Stimulated activated CD4-positive, alpha-beta T cell treated with anti-CD3 and anti-CD28 coated beads, Interleukin-4, amount 100 ng/mL, for 48 hours (primary cell): Measurements from ENCODE around the gene GPR132.
"Not testable (repeated sequence)": the region's sequence is repeated elsewhere in the genome, so short reads cannot be mapped to it uniquely, and the experiment has no call there.

Experiments
- DNase-seq, 2 donors: peaks; one replicate each; pipeline ENCODE4 v3.0.0-alpha.2; 2020; ENCODE audit warnings: low read depth in 2 of 2

GPR132 gene

DNA sequence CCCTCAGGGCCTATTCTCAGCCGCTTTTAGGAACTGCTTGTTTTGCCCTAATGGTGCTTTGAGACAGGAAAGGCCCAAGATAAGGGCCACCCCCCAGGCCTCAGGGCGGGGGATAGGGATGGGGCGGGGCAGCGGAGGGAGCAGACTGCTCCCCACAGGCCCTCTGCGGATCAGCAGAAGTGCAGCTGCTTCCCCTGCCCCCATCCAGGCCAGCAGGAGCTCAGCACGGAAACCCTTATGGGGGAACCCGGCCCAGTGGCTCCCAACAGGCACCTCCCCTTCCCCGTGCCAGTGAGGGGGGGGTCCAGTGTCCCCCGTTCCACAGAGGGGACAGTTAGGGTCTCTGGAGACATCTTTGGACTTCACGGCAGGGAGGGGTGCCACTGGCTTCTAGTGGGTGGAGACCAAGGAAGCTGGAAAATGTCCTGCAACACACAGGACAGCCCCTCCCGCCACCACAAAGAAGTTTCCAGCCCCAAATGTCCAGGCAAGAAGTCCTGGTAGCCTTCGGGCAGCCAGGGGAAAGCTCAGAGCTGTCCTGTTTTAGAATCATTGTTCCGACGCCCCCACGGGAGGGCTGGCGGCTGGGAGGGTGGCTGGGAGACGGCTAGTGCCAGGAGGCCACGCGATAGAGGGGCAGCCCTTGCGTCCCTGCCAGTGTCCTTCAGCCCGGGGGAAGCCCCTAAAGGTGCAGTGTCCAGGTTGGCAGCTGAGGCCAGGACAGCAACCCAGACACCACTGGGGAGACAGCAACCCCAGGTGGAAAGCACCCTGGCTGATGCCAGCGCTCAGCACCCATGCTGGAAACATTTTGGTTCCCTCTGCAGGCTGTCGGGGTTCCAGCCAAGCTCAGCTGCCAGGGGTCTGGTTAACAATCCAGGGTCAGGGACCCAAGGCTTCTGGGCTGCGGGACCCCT, 10.4 kb upstream of the GPR132 start:
- no peak for DNase-seq

DNA sequence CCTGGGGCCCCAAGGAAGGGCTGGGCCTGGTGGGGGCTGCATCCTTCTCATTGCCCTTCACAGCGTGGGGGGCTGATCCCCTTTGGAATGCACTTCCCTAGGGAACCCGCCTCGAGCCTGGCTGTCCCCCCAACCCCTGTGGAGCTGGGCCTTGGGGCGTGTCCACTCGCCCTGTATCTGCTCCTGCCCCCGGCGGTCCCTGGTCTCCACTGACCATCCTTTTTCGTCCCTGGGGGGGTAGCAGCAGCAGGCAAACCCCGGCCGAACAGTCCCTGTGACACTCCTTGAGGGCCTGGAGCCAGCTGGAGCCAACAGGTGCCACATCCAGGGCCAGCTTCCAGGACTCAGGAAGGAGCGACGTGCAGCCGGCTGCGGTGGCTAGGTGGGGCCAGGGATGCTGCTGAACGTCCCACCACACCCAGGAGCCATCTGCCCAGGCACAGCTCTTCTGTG, 9.4 kb upstream of the GPR132 start:
- DNase-seq = no peak

GRCh38 chr14:105073720-105074600, 8.7 kb upstream of the GPR132 start:
- no peak for DNase-seq

GRCh38 chr14:105072892-105073719, 7.9 kb upstream of the GPR132 start:
- no peak for DNase-seq

DNA sequence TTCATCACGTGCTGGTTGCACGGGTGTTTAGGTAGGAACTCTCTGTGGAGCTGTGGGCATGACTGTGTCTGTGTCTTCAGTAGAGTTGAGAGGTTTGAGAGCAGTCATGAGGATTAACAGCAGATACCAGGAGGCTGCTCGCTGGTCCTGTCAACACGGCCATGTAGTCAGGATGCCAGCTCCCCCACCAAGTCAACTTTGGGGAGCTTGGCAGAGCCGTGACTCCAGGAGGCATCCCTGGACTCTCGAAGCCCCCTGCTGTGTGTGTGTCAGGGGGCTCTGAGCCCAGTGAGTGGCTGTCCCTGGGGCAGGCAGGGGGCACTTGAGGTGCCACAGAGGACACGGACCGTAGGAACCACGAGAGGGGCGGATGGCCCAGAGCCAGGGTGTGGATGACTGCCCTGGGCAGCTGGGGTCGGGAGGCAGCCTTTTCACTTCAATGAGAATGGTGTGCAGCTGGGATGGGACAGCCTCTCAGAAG, 7.2 kb upstream of the GPR132 start:
- DNase-seq = no peak

DNA sequence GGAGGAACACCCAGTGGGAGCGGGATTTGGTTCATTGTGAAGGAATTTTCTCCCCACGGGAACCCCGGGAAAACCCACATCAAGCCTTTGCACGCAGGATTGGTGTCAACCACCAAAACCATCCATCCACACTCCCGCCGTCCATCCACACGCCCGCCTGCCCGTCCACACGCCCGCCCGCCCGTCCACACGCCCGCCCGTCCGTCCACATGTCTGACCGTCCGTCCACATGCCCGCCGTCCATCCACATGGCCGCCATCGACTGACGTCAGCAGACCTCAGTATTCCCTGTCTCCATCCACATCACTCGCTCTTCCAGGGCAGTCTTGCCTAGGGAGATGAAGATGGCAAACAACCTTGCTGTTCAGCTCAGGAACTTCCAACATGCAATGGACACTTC, 6.7 kb upstream of the GPR132 start:
- no peak for DNase-seq

DNA sequence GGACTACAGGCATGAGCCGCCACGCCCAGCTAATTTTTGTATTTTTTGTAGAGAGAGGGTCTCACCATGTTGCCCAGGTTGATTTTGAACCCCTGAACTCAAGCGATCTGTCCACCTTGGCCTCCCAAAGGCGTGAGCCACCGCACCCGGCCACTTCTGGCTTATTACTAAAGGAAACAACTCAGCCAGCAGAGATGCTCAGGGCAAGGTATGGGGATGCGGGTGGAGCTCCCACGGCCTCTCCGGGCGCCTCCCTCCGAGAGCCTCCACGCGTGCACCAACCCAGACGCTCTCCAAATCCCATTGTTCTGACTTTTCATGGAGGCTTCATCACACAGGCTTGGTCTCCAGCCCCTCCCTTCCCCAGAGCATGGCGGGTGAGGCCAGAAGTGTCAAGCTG, 6.1 kb upstream of the GPR132 start:
- DNase-seq = no peak

DNA sequence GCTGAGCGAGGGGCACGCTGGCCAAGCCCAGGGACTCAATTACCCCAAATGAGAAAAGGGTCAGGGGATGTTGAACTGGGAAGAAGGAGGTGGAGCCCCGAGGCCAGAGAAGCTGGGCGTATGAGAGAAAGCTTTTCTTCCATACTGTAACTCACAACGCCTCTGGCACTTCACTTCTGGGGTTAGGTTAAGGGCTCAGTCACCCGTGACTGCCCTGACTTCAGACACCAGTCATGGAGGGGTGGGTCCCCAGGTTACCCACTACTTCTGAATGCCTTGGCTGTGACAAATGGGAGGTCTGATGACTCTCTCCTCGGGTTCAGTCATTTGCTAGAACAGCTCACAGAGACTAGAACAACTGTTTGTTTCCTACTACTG, 5.5 kb upstream of the GPR132 start:
- no peak for DNase-seq

DNA sequence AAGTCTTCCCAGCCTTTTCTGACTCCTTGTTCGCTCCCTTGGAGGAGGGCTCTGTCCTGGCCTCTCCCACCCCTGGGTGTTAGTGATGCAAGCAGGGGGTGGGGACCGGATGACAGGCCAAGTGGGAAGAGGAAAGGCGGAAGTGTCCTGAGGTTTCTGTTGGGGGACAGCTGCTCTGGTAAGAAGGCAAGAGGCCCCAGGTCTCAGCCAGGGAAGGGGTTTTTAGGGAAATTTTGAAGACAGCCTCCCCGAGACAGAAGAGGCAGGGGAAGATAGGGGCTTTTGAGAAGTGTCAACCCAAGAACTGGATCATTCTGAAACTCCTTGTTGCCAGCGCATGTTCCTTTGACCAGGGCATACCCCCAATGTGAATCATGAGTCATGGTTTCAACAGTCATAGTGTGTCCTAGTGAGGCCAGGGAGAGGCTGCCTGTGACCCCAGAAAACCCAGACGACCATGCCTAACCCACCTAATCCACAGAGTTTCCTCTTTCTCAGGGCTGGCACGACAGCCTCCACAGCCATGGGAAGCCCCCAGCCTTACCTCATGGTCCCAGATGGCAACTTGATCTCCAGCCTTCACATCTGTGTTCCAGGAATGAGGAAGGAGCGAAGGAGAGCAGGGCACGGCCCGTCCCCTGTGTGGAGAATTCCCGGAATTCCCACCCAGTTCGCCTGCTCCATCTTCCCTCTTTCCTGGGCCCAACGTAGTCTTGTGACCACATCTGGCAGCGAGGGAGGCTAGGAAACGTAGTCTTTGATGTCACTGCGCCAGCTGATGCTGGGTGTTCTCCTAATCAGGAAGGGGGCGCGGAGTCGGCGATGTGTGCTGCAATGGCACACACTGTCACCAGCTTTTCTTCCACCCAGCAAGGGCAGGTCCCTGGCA, 4.9 kb upstream of the GPR132 start:
- DNase-seq = no peak

DNA sequence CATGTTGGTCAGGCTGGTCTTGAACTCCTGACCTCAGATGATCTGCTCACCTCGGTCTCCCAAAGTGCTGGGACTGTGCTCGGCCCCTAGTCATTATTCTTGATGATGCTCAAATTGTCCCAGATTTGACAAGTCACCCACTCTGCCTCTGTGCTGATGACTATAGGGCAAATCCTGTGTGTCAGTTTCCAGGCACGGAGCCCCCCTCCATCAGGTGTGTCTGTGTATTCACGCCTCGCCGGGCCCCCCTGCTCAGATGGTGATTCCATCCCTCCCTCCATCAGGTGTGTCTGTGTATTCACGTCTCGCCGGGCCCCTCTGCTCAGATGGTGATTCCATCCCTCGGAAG, 4.3 kb upstream of the GPR132 start:
- DNase-seq = no peak

DNA sequence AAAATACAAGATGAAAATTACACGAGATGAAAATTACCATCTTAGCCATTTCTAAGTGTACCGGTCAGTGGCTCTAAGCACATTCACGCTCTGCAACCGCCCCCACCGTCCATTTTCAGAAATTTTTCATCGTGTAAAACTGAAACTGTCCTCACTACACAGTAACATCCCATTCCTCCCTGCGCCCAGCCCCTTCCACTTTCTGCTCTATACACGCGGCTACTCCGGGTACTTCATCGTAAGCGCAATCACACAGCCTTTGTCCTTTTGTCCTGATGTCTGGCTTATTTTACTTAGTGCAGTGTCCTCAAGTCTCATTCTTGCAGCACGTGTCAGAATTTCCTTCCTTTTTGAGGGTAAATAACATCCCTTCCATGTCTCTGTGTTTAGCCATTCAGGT, 3.6 kb upstream of the GPR132 start:
- DNase-seq = no peak

DNA sequence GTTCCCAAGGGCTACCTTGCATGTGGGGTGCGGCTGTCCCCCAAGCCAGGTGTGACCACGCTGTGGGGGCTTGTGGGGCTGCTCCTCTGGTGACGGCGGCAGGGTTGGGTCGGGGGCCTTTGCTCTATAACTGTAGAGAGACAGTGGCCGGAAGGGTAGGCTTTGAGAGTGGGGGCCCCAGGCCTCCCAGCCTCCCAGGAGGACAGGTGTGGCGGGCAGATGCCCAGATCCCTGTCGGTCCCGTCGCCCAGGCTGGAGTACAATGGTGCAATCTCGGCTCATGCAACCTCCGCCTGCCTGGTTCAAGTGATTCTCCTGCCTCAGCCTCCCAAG, 2.7 kb upstream of the GPR132 start:
- DNase-seq = no peak

GRCh38 chr14:105067140-105067968, 2.1 kb upstream of the GPR132 start:
- peak; percentile 57 to 73 for DNase-seq

DNA sequence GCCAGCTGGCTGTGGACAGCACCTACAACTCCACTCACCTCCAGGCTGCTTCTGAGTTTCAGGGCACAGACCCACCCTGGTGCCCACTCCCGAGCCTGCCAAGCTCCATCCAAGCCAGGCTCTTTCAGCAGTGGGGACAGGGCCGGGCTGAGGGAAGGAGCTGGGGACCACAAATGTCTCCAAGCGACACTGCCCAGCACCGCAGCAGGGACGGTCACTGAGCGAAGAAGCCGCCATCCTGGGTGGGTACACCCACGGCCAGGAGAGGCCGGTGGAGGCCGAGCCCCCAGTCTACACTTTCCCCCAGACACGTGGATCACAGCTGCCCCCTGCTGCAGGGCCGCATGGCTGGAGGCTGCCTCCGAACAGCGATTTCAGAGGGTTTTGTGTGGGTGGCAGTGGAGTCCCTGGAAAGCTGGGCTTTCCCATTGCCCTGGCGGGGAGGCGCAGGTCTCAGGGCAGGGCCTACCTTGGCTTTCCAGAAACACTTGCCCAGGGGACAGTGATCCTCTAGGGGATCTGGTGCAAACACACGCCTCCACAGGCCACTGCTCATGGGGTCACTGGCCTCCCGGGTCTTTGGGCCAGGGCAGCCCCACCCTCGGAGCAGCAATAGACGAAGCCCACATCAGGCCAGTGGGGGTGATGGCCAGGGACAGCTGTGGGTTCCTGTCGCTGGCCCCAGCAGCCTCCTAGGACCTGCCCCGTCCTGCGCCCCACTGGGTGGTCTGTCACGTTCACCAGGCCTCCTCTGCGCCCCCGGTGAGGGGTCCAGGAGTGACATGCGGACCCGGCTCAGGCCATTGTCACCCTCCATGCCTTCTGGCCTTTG, 1.2 kb upstream of the GPR132 start:
- DNase-seq = no peak

GRCh38 chr14:105064721-105065143, 498 bp downstream of the GPR132 start:
- DNase-seq = no peak

- no peak for DNase-seq
Observed at GRCh38 chr14:105064001-105064400, 1.2 kb downstream of the GPR132 start.

DNA sequence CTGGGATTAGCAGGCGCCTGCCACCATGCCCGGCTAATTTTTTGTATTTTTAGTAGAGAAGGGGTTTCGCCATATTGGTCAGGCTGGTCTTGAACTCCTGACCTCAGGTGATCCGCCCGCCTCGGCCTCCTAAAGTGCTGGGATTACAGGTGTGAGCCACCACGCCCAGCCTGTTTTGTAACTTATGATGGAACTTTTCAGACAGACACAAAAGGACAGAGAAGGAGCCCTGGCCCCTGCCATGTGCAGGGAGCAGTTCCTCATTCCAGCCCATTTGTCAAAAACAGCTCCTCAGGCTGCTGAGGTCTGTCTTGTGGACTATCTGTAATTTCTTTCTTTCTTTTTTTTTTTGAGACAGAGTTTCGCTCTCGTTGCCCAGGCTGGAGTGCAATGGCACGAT, 1.7 kb downstream of the GPR132 start:
- not testable (repeated sequence) for DNase-seq

DNA sequence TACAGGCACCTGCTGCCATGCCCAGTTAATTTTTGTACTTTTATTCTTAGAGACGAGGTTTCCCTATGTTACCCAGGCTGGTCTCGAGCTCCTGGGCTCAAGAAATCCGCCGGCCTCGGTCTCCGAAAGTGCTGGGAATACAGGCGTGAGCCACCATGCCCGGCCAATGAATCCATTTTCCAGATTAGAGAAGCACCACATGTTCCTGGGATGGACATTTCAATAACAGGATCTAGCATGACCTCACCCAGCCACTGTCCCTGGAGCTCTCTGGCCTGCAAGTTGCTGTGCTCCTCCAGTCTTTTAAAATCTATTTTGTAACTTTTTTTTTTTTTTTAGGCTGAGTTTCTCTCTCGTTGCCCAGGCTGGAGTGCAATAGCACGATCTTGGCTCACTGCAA, 2.2 kb downstream of the GPR132 start:
- no peak for DNase-seq

DNA sequence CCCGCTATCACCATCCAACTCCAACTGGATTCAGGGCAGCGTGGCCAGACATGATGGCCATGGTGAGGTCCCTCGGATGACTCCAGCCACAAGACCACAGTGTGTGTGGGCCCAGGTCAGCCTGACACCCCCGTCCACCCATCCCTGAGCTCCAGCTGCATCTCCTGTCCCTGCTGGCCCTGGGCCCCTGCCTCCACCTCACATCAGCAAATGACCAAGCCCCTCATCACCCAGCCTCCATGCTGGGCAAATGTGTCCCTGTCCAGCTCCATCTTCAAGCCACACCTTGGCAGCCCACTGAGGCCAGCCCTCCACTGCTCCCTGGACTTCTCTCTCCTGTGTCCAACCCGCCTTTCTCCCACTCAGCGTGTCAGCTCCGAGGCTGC, 3.2 kb downstream of the GPR132 start:
- no peak for DNase-seq
